H9 (cell line): ENCODE measurements around the gene CDC37L1. TPM values are rescaled to one million over a fixed set of nuclear protein-coding genes. Genes with fewer than 3 reads are reported as not detected.

Source experiments
- DNase-seq: peaks from one replicate; pipeline ENCODE4 v3.0.0-alpha.2; 2017
- H2AFZ ChIP-seq: one replicate; pipeline ENCODE4 v1.6.1; 2013; ENCODE audit warnings: mild to moderate bottlenecking, low read length, control low read depth, moderate library complexity
- H2AK5ac ChIP-seq: 2 replicates; pipeline ENCODE4 v1.6.1; 2013; ENCODE audit warnings: low read length, control low read depth, mixed read lengths; ENCODE audit not compliant: insufficient read length
- H2BK120ac ChIP-seq: one replicate; pipeline ENCODE4 v1.6.1; 2013; ENCODE audit warnings: low read depth, mild to moderate bottlenecking, low read length, control low read depth, inconsistent platforms; ENCODE audit not compliant: poor library complexity, severe bottlenecking
- H2BK12ac ChIP-seq: 2 replicates; pipeline ENCODE4 v1.6.1; 2013; ENCODE audit warnings: low read length, control low read depth, mixed read lengths, low read depth; ENCODE audit not compliant: insufficient read length
- H2BK15ac ChIP-seq: 2 replicates; pipeline ENCODE4 v1.6.1; 2013; ENCODE audit warnings: low read depth, low read length, control low read depth
- H2BK20ac ChIP-seq: one replicate; pipeline ENCODE4 v1.6.1; 2013; ENCODE audit warnings: low read depth, mild to moderate bottlenecking, low read length, control low read depth, inconsistent platforms; ENCODE audit not compliant: poor library complexity, severe bottlenecking
- H2BK5ac ChIP-seq: 2 replicates; pipeline ENCODE4 v1.6.1; 2013; ENCODE audit warnings: low read length, control low read depth, mixed read lengths; ENCODE audit not compliant: insufficient read length
- H3K14ac ChIP-seq: 2 replicates; pipeline ENCODE4 v1.6.1; 2013; ENCODE audit warnings: low read length, control low read depth; ENCODE audit not compliant: insufficient read depth
- H3K18ac ChIP-seq: 2 replicates; pipeline ENCODE4 v1.6.1; 2013; ENCODE audit warnings: low read depth, mild to moderate bottlenecking, mixed read lengths, low read length, control low read depth; ENCODE audit not compliant: insufficient read length
- H3K23ac ChIP-seq: 2 replicates; pipeline ENCODE4 v1.6.1; 2013; ENCODE audit warnings: low read length, control low read depth, mixed read lengths, low read depth; ENCODE audit not compliant: insufficient read length
- H3K23me2 ChIP-seq: 2 replicates; pipeline ENCODE4 v1.6.1; 2013; ENCODE audit warnings: low read depth, mild to moderate bottlenecking, mixed read lengths, low read length, control low read depth; ENCODE audit not compliant: insufficient read length, poor library complexity, severe bottlenecking
- H3K27ac ChIP-seq: 2 replicates; pipeline ENCODE4 v1.5.1; 2013; ENCODE audit warnings: low read length, control low read depth, mixed read lengths, low read depth; ENCODE audit not compliant: insufficient read length
- H3K27me3 ChIP-seq: 2 replicates; pipeline ENCODE4 v1.6.1; 2013; ENCODE audit warnings: low read length, control low read depth, inconsistent platforms; ENCODE audit not compliant: insufficient read depth
- H3K4ac ChIP-seq: 2 replicates; pipeline ENCODE4 v1.6.1; 2013; ENCODE audit warnings: low read depth, mild to moderate bottlenecking, control low read depth, inconsistent platforms, low read length, moderate library complexity
- H3K4me1 ChIP-seq: 2 replicates; pipeline ENCODE4 v1.6.1; 2013; ENCODE audit warnings: low read length, control low read depth, inconsistent platforms; ENCODE audit not compliant: insufficient read depth
- H3K4me2 ChIP-seq: 2 replicates; pipeline ENCODE4 v1.6.1; 2013; ENCODE audit warnings: low read length, control low read depth, mixed read lengths; ENCODE audit not compliant: insufficient read length, insufficient read depth
- H3K56ac ChIP-seq: 2 replicates; pipeline ENCODE4 v1.6.1; 2013; ENCODE audit warnings: low read depth, mild to moderate bottlenecking, mixed read lengths, low read length, control low read depth; ENCODE audit not compliant: insufficient read length
- H3K79me1 ChIP-seq: 2 replicates; pipeline ENCODE4 v1.6.1; 2013; ENCODE audit warnings: low read depth, mild to moderate bottlenecking, moderate library complexity, low read length, control low read depth, inconsistent platforms; ENCODE audit not compliant: insufficient read depth, poor library complexity, severe bottlenecking
- H3K79me2 ChIP-seq: 2 replicates; pipeline ENCODE4 v1.6.1; 2013; ENCODE audit warnings: low read length, control low read depth, inconsistent platforms; ENCODE audit not compliant: insufficient read depth
- H3K9ac ChIP-seq: 2 replicates; pipeline ENCODE4 v1.6.1; 2013; ENCODE audit warnings: low read length, control low read depth, mixed read lengths; ENCODE audit not compliant: insufficient read length; ENCODE audit errors: extremely low read depth
- H3K9me3 ChIP-seq: one replicate; pipeline ENCODE4 v1.6.1; 2013; ENCODE audit warnings: low read depth, low read length, inconsistent platforms; ENCODE audit not compliant: control insufficient read depth
- H3T11ph ChIP-seq: one replicate; pipeline ENCODE4 v1.6.1; 2013; ENCODE audit warnings: mild to moderate bottlenecking, low read length, control low read depth, inconsistent platforms
- H4K20me1 ChIP-seq: one replicate; pipeline ENCODE4 v1.6.1; 2013; ENCODE audit not compliant: control insufficient read depth, insufficient read length, insufficient read depth
- H4K5ac ChIP-seq: 2 replicates; pipeline ENCODE4 v1.6.1; 2013; ENCODE audit warnings: low read depth, mild to moderate bottlenecking, mixed read lengths, low read length, control low read depth; ENCODE audit not compliant: insufficient read length
- H4K8ac ChIP-seq: replicated peaks from 2 replicates; pipeline ENCODE4 v1.6.1; 2013; ENCODE audit warnings: low read length, control low read depth, mixed read lengths, low read depth; ENCODE audit not compliant: insufficient read length
- H4K91ac ChIP-seq: 2 replicates; pipeline ENCODE4 v1.6.1; 2013; ENCODE audit warnings: low read depth, mild to moderate bottlenecking, moderate library complexity, mixed read lengths, low read length, control low read depth; ENCODE audit not compliant: insufficient read length
- H3K27ac Mint-ChIP-seq, 3 experiments: 2 replicates in 2 of 3; 3 replicates in 1 of 3; pipeline ENCODE4 v1.8.0; 2020 to 2021; ENCODE audit warnings: mixed read lengths in 3 of 3, mild to moderate bottlenecking in 1 of 3, moderate library complexity in 1 of 3
- H3K27me3 Mint-ChIP-seq: 2 replicates; pipeline ENCODE4 v1.8.0; 2021; ENCODE audit warnings: low read depth, mild to moderate bottlenecking, moderate library complexity, mixed read lengths
- H3K36me3 Mint-ChIP-seq, 3 experiments: 2 replicates in 2 of 3; 3 replicates in 1 of 3; pipeline ENCODE4 v1.8.0; 2020 to 2021; ENCODE audit warnings: low read depth in 3 of 3, mixed read lengths in 3 of 3; ENCODE audit not compliant: insufficient read depth in 1 of 3
- H3K4me1 Mint-ChIP-seq, 2 experiments: 2 replicates each; pipeline ENCODE4 v1.8.0; 2020; ENCODE audit warnings: mixed read lengths in 2 of 2
- H3K4me3 Mint-ChIP-seq, 2 experiments: 2 replicates in 1 of 2; 3 replicates in 1 of 2; pipeline ENCODE4 v1.8.0; 2020 to 2021; ENCODE audit warnings: mild to moderate bottlenecking in 2 of 2, mixed read lengths in 2 of 2, moderate library complexity in 1 of 2
- H3K9me3 Mint-ChIP-seq, 2 experiments: 2 replicates in 1 of 2; 3 replicates in 1 of 2; pipeline ENCODE4 v1.8.0; 2020; ENCODE audit warnings: mild to moderate bottlenecking in 2 of 2, mixed read lengths in 2 of 2, moderate library complexity in 1 of 2
- WGBS: extraction: QIAGEN DNeasy Blood & Tissue Kit; methylation state at CpG from one replicate; pipeline ENCODE4 v1.1.7; 2013; ENCODE audit warnings: missing lambda C conversion rate, low lambda C conversion rate, mixed read lengths; ENCODE audit not compliant: insufficient read length; ENCODE audit errors: extremely low coverage; 5-methylcytosine and 5-hydroxymethylcytosine counted together
- total RNA-seq: library from RNA; stranded (reverse); gene quantifications from 2 replicates; pipeline ENCODE4 v1.2.1, GENCODE V29; 2021
- TF ChIP-seq, protein P1 (sequence below): fragments of 200-600 bp; sonication (generic); conservative IDR thresholded peaks from 3 replicates; pipeline ENCODE4 v1.8.0; 2021; ENCODE audit warnings: antibody characterized with exemption, mild to moderate bottlenecking

CDC37L1 gene
- total RNA-seq, 1 experiment from 2014 or later: 17.6 TPM

- H3K27ac Mint-ChIP-seq: no peak overlapping the region; a peak in 1 of 7 replicates
These were observed 39.5 kb downstream of the CDC37L1 start for GRCh38 chr9:4718911-4719310.

More at GRCh38 chr9:4718911-4719310, 39.5 kb downstream of the CDC37L1 start:
- Mint-ChIP-seq H3K27me3 (no peaks in the 10 kb centered on the region), H3K4me3 (no peak overlapping the region), H3K36me3 (peaks cover 12 to 63% (median 30%) of the 10 kb centered on the region in 3 experiments), H3K9me3 (peaks cover 2 to 3% of the 10 kb centered on the region in 2 experiments; a peak in 3 of 5 replicates), H3K4me1 (no peaks in the 10 kb centered on the region)
- H3K79me1 ChIP-seq: no peaks in the 10 kb centered on the region
- H3K14ac ChIP-seq: no peak overlapping the region
- no peak overlapping the region for H3K4me2 ChIP-seq
- no peak overlapping the region for H4K8ac ChIP-seq
- H2BK5ac ChIP-seq: no peak overlapping the region
- no peak overlapping the region for H4K91ac ChIP-seq
- no peak overlapping the region for H3K27ac ChIP-seq
- no peak overlapping the region for H2BK20ac ChIP-seq
- H3T11ph ChIP-seq: no peak overlapping the region
- H3K18ac ChIP-seq: no peak overlapping the region
- H3K56ac ChIP-seq: no peak overlapping the region
- H4K5ac ChIP-seq: no peak overlapping the region
- no peak overlapping the region for H2BK120ac ChIP-seq
- H2AK5ac ChIP-seq: no peak overlapping the region
- no peaks in the 10 kb centered on the region for H3K4me1 ChIP-seq
- H3K79me2 ChIP-seq: no peaks in the 10 kb centered on the region
- H2AFZ ChIP-seq: no peak overlapping the region
- no peak for DNase-seq
- H3K4ac ChIP-seq: no peak overlapping the region
- no peaks in the 10 kb centered on the region for H4K20me1 ChIP-seq
- TF ChIP-seq, protein P1, sequence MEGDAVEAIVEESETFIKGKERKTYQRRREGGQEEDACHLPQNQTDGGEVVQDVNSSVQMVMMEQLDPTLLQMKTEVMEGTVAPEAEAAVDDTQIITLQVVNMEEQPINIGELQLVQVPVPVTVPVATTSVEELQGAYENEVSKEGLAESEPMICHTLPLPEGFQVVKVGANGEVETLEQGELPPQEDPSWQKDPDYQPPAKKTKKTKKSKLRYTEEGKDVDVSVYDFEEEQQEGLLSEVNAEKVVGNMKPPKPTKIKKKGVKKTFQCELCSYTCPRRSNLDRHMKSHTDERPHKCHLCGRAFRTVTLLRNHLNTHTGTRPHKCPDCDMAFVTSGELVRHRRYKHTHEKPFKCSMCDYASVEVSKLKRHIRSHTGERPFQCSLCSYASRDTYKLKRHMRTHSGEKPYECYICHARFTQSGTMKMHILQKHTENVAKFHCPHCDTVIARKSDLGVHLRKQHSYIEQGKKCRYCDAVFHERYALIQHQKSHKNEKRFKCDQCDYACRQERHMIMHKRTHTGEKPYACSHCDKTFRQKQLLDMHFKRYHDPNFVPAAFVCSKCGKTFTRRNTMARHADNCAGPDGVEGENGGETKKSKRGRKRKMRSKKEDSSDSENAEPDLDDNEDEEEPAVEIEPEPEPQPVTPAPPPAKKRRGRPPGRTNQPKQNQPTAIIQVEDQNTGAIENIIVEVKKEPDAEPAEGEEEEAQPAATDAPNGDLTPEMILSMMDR: no peak
- no peaks in the 10 kb centered on the region for H3K23me2 ChIP-seq
- H3K27me3 ChIP-seq: no peaks in the 10 kb centered on the region
- no peak overlapping the region for H2BK12ac ChIP-seq
- H3K9me3 ChIP-seq: no peaks in the 10 kb centered on the region
- no peak overlapping the region for H3K23ac ChIP-seq
- H3K9ac ChIP-seq: no peak overlapping the region
- no peak overlapping the region for H2BK15ac ChIP-seq
- no CpG with 5 or more reads among the region's 6 CpGs for WGBS
